ENCODE measurements around the gene VDR. TPM values are rescaled to one million over a fixed set of nuclear protein-coding genes. Genes with fewer than 3 reads are reported as not detected.
A peak's percentile ranks its signal among the peaks of the same experiment; 100 is the strongest.

The VDR gene
- total RNA-seq, 1 donor from 2014 or later, result 4.6 TPM

DNA sequence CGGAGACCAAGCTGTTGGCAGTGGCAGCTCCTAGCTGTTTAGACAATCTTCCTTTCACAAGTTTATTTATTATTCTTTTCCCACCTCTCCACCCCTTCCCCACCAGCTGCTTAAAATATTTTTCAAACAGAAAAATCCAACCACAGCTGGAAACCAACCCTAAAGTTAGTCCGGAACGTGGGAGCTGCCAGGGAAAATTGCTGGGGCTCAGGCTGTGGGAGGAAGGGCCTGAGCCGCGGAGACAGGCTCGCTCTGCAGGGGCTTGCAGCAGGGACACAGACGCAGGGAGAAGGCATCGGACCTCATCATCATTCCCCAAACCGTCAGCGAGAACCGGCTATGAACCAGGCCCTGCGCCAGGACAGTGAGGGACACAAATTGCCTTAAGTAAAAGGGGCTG lies 42.5 kb upstream of the VDR start:
- peak overlapping the region; percentile 90 for H3K27ac Mint-ChIP-seq (ENCODE audit: unreplicated experiment)
- H3K27me3 Mint-ChIP-seq (ENCODE audit: low read depth), result no peaks in the 10 kb centered on the region
- H3K9me3 Mint-ChIP-seq (ENCODE audit: low read depth), result no peaks in the 10 kb centered on the region
- TF ChIP-seq CTCF (IDR thresholded peaks at IDR 0.05), result no peak
- no peak overlapping the region for H3K4me3 Mint-ChIP-seq (ENCODE audit: unreplicated experiment)
- DNase-seq (ENCODE audit: low spot score), result no peak
- H3K36me3 Mint-ChIP-seq (ENCODE audit: low read depth), result no peaks in the 10 kb centered on the region
- peaks cover 30% of the 10 kb centered on the region for H3K4me1 Mint-ChIP-seq (ENCODE audit: low read depth)

- DNase-seq (ENCODE audit: low spot score), result no peak
- H3K4me1 Mint-ChIP-seq (ENCODE audit: low read depth), result peaks cover 30% of the 10 kb centered on the region
- no peak for TF ChIP-seq CTCF (IDR thresholded peaks at IDR 0.05)
- H3K4me3 Mint-ChIP-seq (ENCODE audit: unreplicated experiment), result peak overlapping the region; percentile 47
- H3K9me3 Mint-ChIP-seq (ENCODE audit: low read depth), result no peaks in the 10 kb centered on the region
- H3K27me3 Mint-ChIP-seq (ENCODE audit: low read depth), result no peaks in the 10 kb centered on the region
- no peaks in the 10 kb centered on the region for H3K36me3 Mint-ChIP-seq (ENCODE audit: low read depth)
- H3K27ac Mint-ChIP-seq (ENCODE audit: unreplicated experiment), result peak overlapping the region; percentile 90
Observed at GRCh38 chr12:47946413-47947323, 41.9 kb upstream of the VDR start.

DNA sequence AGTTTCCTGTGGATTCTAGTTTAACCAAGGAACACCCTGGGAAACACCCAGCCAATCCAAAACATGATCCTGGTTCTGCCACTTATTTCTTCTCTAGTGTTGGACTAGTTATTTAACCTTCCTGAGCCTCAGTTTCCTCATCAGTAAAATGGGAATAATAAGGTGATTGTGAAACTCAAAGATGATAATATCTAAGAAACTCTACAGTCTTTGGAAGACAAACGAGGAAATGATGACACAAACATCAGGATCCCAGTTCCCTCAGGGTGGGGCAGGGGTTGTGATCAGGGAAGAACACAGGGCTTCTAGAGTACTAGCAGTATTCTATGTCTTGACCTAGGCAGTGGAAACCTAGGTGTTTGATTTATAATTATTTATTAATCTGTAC lies 40.5 kb upstream of the VDR start:
- no peak for TF ChIP-seq CTCF (IDR thresholded peaks at IDR 0.05)
- no peak for DNase-seq (ENCODE audit: low spot score)
- Mint-ChIP-seq H3K4me1 (ENCODE audit: low read depth) (peaks cover 30% of the 10 kb centered on the region), H3K27me3 (ENCODE audit: low read depth) (no peaks in the 10 kb centered on the region), H3K4me3 (ENCODE audit: unreplicated experiment) (no peak overlapping the region), H3K27ac (ENCODE audit: unreplicated experiment) (no peak overlapping the region), H3K9me3 (ENCODE audit: low read depth) (no peaks in the 10 kb centered on the region), H3K36me3 (ENCODE audit: low read depth) (no peaks in the 10 kb centered on the region)

DNA sequence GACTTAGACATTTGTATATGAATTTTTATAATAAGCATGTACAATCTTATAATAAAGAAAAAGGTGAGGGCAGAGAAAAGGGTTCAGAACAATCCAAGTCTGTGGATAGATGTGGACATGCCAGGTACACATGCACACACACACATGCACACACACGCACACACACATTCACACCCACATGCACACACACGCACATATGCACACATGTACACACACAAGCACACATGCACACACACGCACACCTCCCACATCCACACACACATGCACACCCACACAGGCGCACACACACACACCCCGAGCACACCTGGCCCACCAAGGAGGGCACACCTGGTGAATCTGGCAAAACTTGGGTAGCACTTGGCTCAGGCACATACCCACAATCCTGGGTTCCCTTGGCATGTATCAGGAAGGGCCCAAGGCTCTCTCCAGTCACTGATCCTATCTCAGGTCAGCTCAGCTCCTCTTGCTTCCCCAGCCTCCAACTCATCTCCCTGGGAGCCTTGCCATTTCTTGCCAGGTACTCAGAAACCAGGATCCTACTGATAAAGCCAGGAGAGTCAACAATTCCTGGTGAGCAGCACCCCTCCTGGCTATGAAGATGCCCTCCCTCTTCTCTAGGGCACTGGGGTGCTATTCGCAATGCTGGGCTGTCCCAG lies 40.0 kb upstream of the VDR start:
- DNase-seq (ENCODE audit: low spot score), result no peak
- H3K36me3 Mint-ChIP-seq (ENCODE audit: low read depth), result no peaks in the 10 kb centered on the region
- no peaks in the 10 kb centered on the region for H3K27me3 Mint-ChIP-seq (ENCODE audit: low read depth)
- H3K4me1 Mint-ChIP-seq (ENCODE audit: low read depth), result peaks cover 30% of the 10 kb centered on the region
- H3K9me3 Mint-ChIP-seq (ENCODE audit: low read depth), result no peaks in the 10 kb centered on the region
- H3K27ac Mint-ChIP-seq (ENCODE audit: unreplicated experiment), result no peak overlapping the region
- no peak for TF ChIP-seq CTCF (IDR thresholded peaks at IDR 0.05)
- H3K4me3 Mint-ChIP-seq (ENCODE audit: unreplicated experiment), result no peak overlapping the region

GRCh38 chr12:47943623-47944340 lies 39.0 kb upstream of the VDR start:
- no peaks in the 10 kb centered on the region for H3K9me3 Mint-ChIP-seq (ENCODE audit: low read depth)
- no peak for TF ChIP-seq CTCF (IDR thresholded peaks at IDR 0.05)
- no peaks in the 10 kb centered on the region for H3K36me3 Mint-ChIP-seq (ENCODE audit: low read depth)
- DNase-seq (ENCODE audit: low spot score), result no peak
- peaks cover 23% of the 10 kb centered on the region for H3K4me1 Mint-ChIP-seq (ENCODE audit: low read depth)
- no peaks in the 10 kb centered on the region for H3K27me3 Mint-ChIP-seq (ENCODE audit: low read depth)
- H3K4me3 Mint-ChIP-seq (ENCODE audit: unreplicated experiment), result no peak overlapping the region
- no peak overlapping the region for H3K27ac Mint-ChIP-seq (ENCODE audit: unreplicated experiment)
